Jurkat, Clone E6-1 (cell line): Measurements from ENCODE around the gene TFAP2B. TPM values are rescaled to one million over a fixed set of nuclear protein-coding genes. Genes with fewer than 3 reads are reported as not detected.

ENCODE experiments used
- DNase-seq: peaks from one replicate; pipeline ENCODE4 v3.0.0-alpha.2; 2011; ENCODE audit warnings: low read depth, low spot score
- H3K4me3 ChIP-seq: 2 replicates; pipeline ENCODE4 v1.5.1; 2011; ENCODE audit warnings: mild to moderate bottlenecking, low read length, control low read depth, moderate library complexity
- polyA plus RNA-seq: library from polyadenylated mRNA; unstranded; fragments of >200 nt; gene quantifications from one replicate; pipeline ENCODE4 v1.2.1, GENCODE V29; 2012; ENCODE audit warnings: missing spikeins; ENCODE audit not compliant: insufficient read length, insufficient read depth

The TFAP2B gene
- polyA plus RNA-seq: not detected

GRCh38 chr6:50818673-50819072 lies at the start of gene TFAP2B:
TFAP2B (plus strand) TSS chr6:50818871; CDS start chr6:50818892, 21 bp downstream.
- no peak for DNase-seq
- no peak within 1 kb of the TSS for H3K4me3 ChIP-seq

GRCh38 chr6:50778696-50779095 lies 40.0 kb upstream of the TFAP2B start:
- H3K4me3 ChIP-seq: no peak overlapping the region
- DNase-seq: no peak

GRCh38 chr6:50780382-50780781 lies 38.3 kb upstream of the TFAP2B start:
- no peak overlapping the region for H3K4me3 ChIP-seq
- no peak for DNase-seq

GRCh38 chr6:50785921-50786320 lies 32.8 kb upstream of the TFAP2B start:
- no peak overlapping the region for H3K4me3 ChIP-seq
- no peak for DNase-seq

GRCh38 chr6:50791900-50792508 lies 26.7 kb upstream of the TFAP2B start:
- peak; percentile 36 for DNase-seq
- H3K4me3 ChIP-seq: no peak overlapping the region

- DNase-seq: no peak
- no peak overlapping the region for H3K4me3 ChIP-seq
These were observed 25.9 kb upstream of the TFAP2B start for GRCh38 chr6:50792771-50793170.

GRCh38 chr6:50795574-50795973 lies 23.1 kb upstream of the TFAP2B start:
- no peak for DNase-seq
- H3K4me3 ChIP-seq: no peak overlapping the region

- DNase-seq: no peak
- no peak overlapping the region for H3K4me3 ChIP-seq
These were observed 14.4 kb upstream of the TFAP2B start for GRCh38 chr6:50804283-50804682.

- no peak overlapping the region for H3K4me3 ChIP-seq
- no peak for DNase-seq
These were observed 11.6 kb upstream of the TFAP2B start for GRCh38 chr6:50807035-50807434.

GRCh38 chr6:50815436-50816114 lies 3.1 kb upstream of the TFAP2B start:
- H3K4me3 ChIP-seq: peak overlapping the region; percentile 39
- peak; percentile 10 for DNase-seq

GRCh38 chr6:50816115-50816675 lies 2.5 kb upstream of the TFAP2B start:
- peak; percentile 69 for DNase-seq
- peak overlapping the region; percentile 39 for H3K4me3 ChIP-seq

GRCh38 chr6:50816947-50817645 lies 1.6 kb upstream of the TFAP2B start:
- DNase-seq: no peak
- no peak overlapping the region for H3K4me3 ChIP-seq

- no peak for DNase-seq
- no peak overlapping the region for H3K4me3 ChIP-seq
These were observed 1.1 kb upstream of the TFAP2B start for GRCh38 chr6:50817646-50817950.

- no peak overlapping the region for H3K4me3 ChIP-seq
- no peak for DNase-seq
These were observed 651 bp upstream of the TFAP2B start for GRCh38 chr6:50818020-50818419.

GRCh38 chr6:50819466-50819903 lies 814 bp downstream of the TFAP2B start:
- DNase-seq: no peak
- H3K4me3 ChIP-seq: no peak overlapping the region

GRCh38 chr6:50819904-50820868 lies 1.5 kb downstream of the TFAP2B start:
- no peak overlapping the region for H3K4me3 ChIP-seq
- no peak for DNase-seq

- DNase-seq: no peak
- no peak overlapping the region for H3K4me3 ChIP-seq
These were observed 2.2 kb downstream of the TFAP2B start for GRCh38 chr6:50820869-50821264.

- DNase-seq: no peak
- no peak overlapping the region for H3K4me3 ChIP-seq
These were observed 2.9 kb downstream of the TFAP2B start for GRCh38 chr6:50821441-50822077.

GRCh38 chr6:50822078-50822476 lies 3.4 kb downstream of the TFAP2B start:
- no peak overlapping the region for H3K4me3 ChIP-seq
- no peak for DNase-seq
